Measurements from ENCODE around the gene ZFPL1.
A peak's percentile ranks its signal among the peaks of the same experiment; 100 is the strongest.

The ZFPL1 gene

GRCh38 chr11:65060913-65061408 lies 23.1 kb upstream of the ZFPL1 start:
- DNase-seq: no peak

GRCh38 chr11:65063532-65063931 lies 20.5 kb upstream of the ZFPL1 start:
- DNase-seq: no peak

GRCh38 chr11:65064847-65065240 lies 19.2 kb upstream of the ZFPL1 start:
- no peak for DNase-seq

- DNase-seq: no peak
Measured at GRCh38 chr11:65065851-65066250, 18.2 kb upstream of the ZFPL1 start.

- DNase-seq: no peak
Measured at GRCh38 chr11:65066315-65066714, 17.7 kb upstream of the ZFPL1 start.

- DNase-seq: no peak
Measured at GRCh38 chr11:65066805-65067291, 17.2 kb upstream of the ZFPL1 start.

- DNase-seq: no peak
Measured at GRCh38 chr11:65067446-65067845, 16.6 kb upstream of the ZFPL1 start.

GRCh38 chr11:65069217-65069616 lies 14.8 kb upstream of the ZFPL1 start:
- no peak for DNase-seq

GRCh38 chr11:65071907-65072630 lies 12.0 kb upstream of the ZFPL1 start:
- no peak for DNase-seq

- DNase-seq: no peak
Measured at GRCh38 chr11:65072631-65072966, 11.4 kb upstream of the ZFPL1 start.

- DNase-seq: no peak
Measured at GRCh38 chr11:65077451-65077850, 6.6 kb upstream of the ZFPL1 start.

- DNase-seq: peak; percentile 34
Measured at GRCh38 chr11:65078151-65078550, 5.9 kb upstream of the ZFPL1 start.

GRCh38 chr11:65078786-65079342 lies 5.2 kb upstream of the ZFPL1 start:
- DNase-seq: no peak

- no peak for DNase-seq
Measured at GRCh38 chr11:65083134-65083833, 738 bp upstream of the ZFPL1 start.

GRCh38 chr11:65084598-65085375 lies 765 bp downstream of the ZFPL1 start:
- DNase-seq: no peak

GRCh38 chr11:65085446-65085845 lies 1.4 kb downstream of the ZFPL1 start:
- no peak for DNase-seq

GRCh38 chr11:65086809-65087208 lies 2.8 kb downstream of the ZFPL1 start:
- DNase-seq: no peak

GRCh38 chr11:65087216-65087615 lies 3.2 kb downstream of the ZFPL1 start:
- no peak for DNase-seq

- DNase-seq: no peak
Measured at GRCh38 chr11:65087827-65088226, 3.8 kb downstream of the ZFPL1 start.

GRCh38 chr11:65089621-65090020 lies 5.6 kb downstream of the ZFPL1 start:
- no peak for DNase-seq

GRCh38 chr11:65090628-65091027 lies 6.6 kb downstream of the ZFPL1 start:
- DNase-seq: no peak

GRCh38 chr11:65095427-65095826 lies 11.4 kb downstream of the ZFPL1 start:
- no peak for DNase-seq

All from NCI-H1092 treated with DMSO at 0.1 percent for 48 hours (cell line).